DND-41 (cell line): ENCODE measurements around the gene ALDH5A1.

Experiments
- ATAC-seq: fragments of 200-7000 bp; cut with Tn5 transposase; 3 replicates; pipeline ENCODE4 v1.9.1; 2021; ENCODE audit warnings: low read depth; ENCODE audit not compliant: insufficient read depth
- DNase-seq: peaks from one replicate; pipeline ENCODE4 v3.0.0-alpha.2; 2020
- H2AFZ ChIP-seq: 2 replicates; pipeline ENCODE4 v1.6.0; 2012; ENCODE audit warnings: low read depth, low read length
- H3K27ac ChIP-seq: 2 replicates; pipeline ENCODE4 v1.5.1; 2012; ENCODE audit warnings: low read length, inconsistent platforms
- H3K27me3 ChIP-seq: fragments of 200-600 bp; sonication (generic); 2 replicates; pipeline ENCODE4 v1.6.0; 2012; ENCODE audit warnings: low read length, mild to moderate bottlenecking, inconsistent platforms; ENCODE audit not compliant: insufficient read depth, poor library complexity
- H3K36me3 ChIP-seq: 2 replicates; pipeline ENCODE4 v1.5.1; 2012; ENCODE audit warnings: low read length, inconsistent platforms; ENCODE audit not compliant: insufficient read depth
- H3K4me1 ChIP-seq: 2 replicates; pipeline ENCODE4 v1.5.1; 2012; ENCODE audit warnings: mild to moderate bottlenecking, low read length; ENCODE audit not compliant: insufficient read depth
- H3K4me2 ChIP-seq: 2 replicates; pipeline ENCODE4 v1.6.0; 2012; ENCODE audit warnings: mild to moderate bottlenecking, moderate library complexity, low read length, inconsistent platforms; ENCODE audit not compliant: insufficient read depth
- H3K4me3 ChIP-seq, 2 experiments: fragments of 200-600 bp in 1 of 2; shearing (Covaris generic) in 1 of 2; 2 replicates each; pipeline ENCODE4 v1.5.1; 2012 to 2016; ENCODE audit warnings: inconsistent platforms in 2 of 2, low read length in 2 of 2, mild to moderate bottlenecking in 2 of 2, low read depth in 1 of 2, moderate library complexity in 1 of 2
- H3K79me2 ChIP-seq: 2 replicates; pipeline ENCODE4 v1.6.0; 2012; ENCODE audit warnings: low read length, inconsistent platforms; ENCODE audit not compliant: insufficient read depth
- H3K9ac ChIP-seq: 2 replicates; pipeline ENCODE4 v1.6.0; 2012; ENCODE audit warnings: low read depth, mild to moderate bottlenecking, inconsistent platforms, low read length, moderate library complexity
- H3K9me3 ChIP-seq: 2 replicates; pipeline ENCODE4 v1.5.1; 2012; ENCODE audit warnings: low read length, moderate library complexity, mild to moderate bottlenecking, inconsistent platforms; ENCODE audit not compliant: insufficient read depth, severe bottlenecking
- H4K20me1 ChIP-seq: 2 replicates; pipeline ENCODE4 v1.6.0; 2012; ENCODE audit warnings: low read length; ENCODE audit not compliant: insufficient read depth
- CTCF ChIP-seq: IDR thresholded peaks from 2 replicates; pipeline ENCODE4 v1.5.1; 2012; ENCODE audit warnings: borderline replicate concordance, low read length, moderate library complexity, mild to moderate bottlenecking; ENCODE audit not compliant: poor library complexity, severe bottlenecking; ENCODE audit errors: extremely low read depth
- EZH2 ChIP-seq: IDR thresholded peaks from 3 replicates; pipeline ENCODE4 v1.6.1; 2012; ENCODE audit warnings: borderline replicate concordance, low read depth, mild to moderate bottlenecking, moderate library complexity, low read length, inconsistent platforms; ENCODE audit not compliant: severe bottlenecking

The ALDH5A1 gene

GRCh38 chr6:24583463-24584381 is 89.0 kb downstream of the ALDH5A1 start:
- Histone ChIP-seq H3K4me3 (no peak overlapping the region), H3K36me3 (no peaks in the 10 kb centered on the region), H2AFZ (no peak overlapping the region), H3K4me2 (no peak overlapping the region), H3K9ac (no peak overlapping the region), H3K9me3 (no peaks in the 10 kb centered on the region), H3K79me2 (no peaks in the 10 kb centered on the region), H3K4me1 (no peaks in the 10 kb centered on the region), H3K27me3 (peaks cover 15% of the 10 kb centered on the region), H4K20me1 (no peaks in the 10 kb centered on the region), H3K27ac (no peak overlapping the region)
- peak; percentile 69 for DNase-seq
- TF ChIP-seq CTCF = peak; percentile 93
- TF ChIP-seq EZH2 = no peak
- peak; percentile 73 for ATAC-seq

DNA sequence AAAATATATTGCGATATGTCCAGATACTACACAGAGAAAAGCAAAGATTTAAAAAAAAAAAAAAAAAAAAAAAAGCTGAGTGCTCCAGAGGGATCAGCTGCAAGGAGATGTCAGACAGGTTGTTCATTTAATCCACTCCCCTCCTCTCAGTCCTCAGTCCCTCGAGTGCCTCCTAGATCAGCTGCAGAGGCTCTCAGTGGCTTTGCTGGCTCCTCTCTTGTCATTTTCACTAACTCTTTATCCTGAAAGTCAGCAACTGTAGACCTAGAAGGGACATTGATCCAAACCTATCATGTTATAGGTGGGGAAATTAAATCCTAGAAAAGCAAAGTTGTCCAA is 89.6 kb downstream of the ALDH5A1 start:
- Histone ChIP-seq H3K36me3 (no peaks in the 10 kb centered on the region), H3K4me1 (no peaks in the 10 kb centered on the region), H3K4me2 (no peak overlapping the region), H3K79me2 (no peaks in the 10 kb centered on the region), H4K20me1 (no peaks in the 10 kb centered on the region), H2AFZ (no peak overlapping the region), H3K4me3 (no peak overlapping the region), H3K9ac (no peak overlapping the region), H3K27me3 (peaks cover 19% of the 10 kb centered on the region), H3K27ac (no peak overlapping the region), H3K9me3 (no peaks in the 10 kb centered on the region)
- DNase-seq (no peak), ATAC-seq (no peak)
- TF ChIP-seq EZH2 (no peak), CTCF (no peak)
